ENCODE results near the gene NLRP8. TPM values are rescaled to one million over a fixed set of nuclear protein-coding genes. Genes with fewer than 3 reads are reported as not detected.

NLRP8 gene
- not detected in 2 replicates for total RNA-seq

DNA sequence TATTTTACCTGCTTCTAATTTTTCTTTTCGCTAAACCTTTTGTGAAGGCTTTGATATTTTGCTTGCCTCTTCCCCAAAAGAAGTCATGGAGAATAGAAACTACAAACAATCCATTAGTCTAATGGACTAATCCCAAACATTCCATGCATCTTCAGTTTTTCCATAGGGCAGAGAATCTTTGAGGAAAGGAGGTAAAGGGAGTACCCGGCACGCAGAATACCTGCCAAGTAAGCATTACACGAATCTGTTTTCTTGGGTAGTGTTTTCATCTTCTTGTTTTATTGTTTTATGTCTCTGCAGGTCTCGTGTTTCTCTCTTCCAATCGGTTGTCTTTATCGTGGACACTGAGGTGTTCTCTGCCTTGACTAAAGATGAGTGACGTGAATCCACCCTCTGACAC is at the start of gene NLRP8:
Gene NLRP8 (plus strand): TSS at position 301 of the 400 bp plus-strand sequence.

DNA sequence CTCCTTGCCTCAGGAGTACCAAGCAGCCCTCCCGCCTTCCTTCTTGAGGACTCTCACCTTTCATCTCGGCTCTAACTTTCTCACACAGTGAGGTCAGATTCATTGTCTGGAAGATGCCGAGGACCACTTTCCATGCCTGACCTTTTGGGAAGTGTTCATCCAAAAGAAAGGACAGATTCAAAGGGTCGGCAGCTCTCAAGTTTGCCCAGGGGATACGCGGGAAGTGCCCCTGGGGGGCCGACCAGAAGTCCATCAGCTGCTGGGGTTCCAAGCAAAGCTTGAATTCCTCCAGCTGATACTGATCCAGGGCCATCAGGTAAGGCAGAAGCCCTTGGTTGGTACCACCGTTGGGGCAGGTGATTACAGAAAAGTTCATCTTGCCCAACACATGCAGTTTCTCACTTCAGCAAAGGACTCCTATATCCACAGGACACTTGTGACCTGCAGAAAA is 15.7 kb upstream of the NLRP8 start, which contains the start of gene NLRP13:
Gene NLRP13 (minus strand): TSS at position 401 of the 451 bp plus-strand sequence. CDS start 25 bp downstream, at position 376.

GRCh38 chr19:55986487-55986886 is 38.9 kb downstream of the NLRP8 start, which contains the start of gene NLRP5:
Gene NLRP5, plus strand, starts transcription at chr19:55986775.

Other genes starting within 250 kb of the NLRP8 start
- not detected in 2 replicates for gene NLRP9, start 209.4 kb upstream of the NLRP8 start, total RNA-seq
- not detected in 2 replicates for gene RFPL4A, start 188.7 kb upstream of the NLRP8 start, total RNA-seq
- not detected in 2 replicates for gene RFPL4AL1, start 178.7 kb upstream of the NLRP8 start, total RNA-seq
- gene NLRP11, start 115.8 kb upstream of the NLRP8 start, total RNA-seq, result not detected in 2 replicates
- not detected in 2 replicates for gene NLRP4, start 111.3 kb upstream of the NLRP8 start, total RNA-seq
- not detected in 2 replicates for gene NLRP13, start 15.5 kb upstream of the NLRP8 start, total RNA-seq
- not detected in 2 replicates for gene NLRP5, start 38.9 kb downstream of the NLRP8 start, total RNA-seq
- 26.7 and 32.0 TPM in 2 replicates for gene ZNF787, start 173.5 kb downstream of the NLRP8 start, total RNA-seq
- 15.7 and 17.8 TPM in 2 replicates for gene ZNF444, start 193.5 kb downstream of the NLRP8 start, total RNA-seq
- not detected in 2 replicates for gene GALP, start 228.2 kb downstream of the NLRP8 start, total RNA-seq
- gene ZSCAN5B, start 250.0 kb downstream of the NLRP8 start, total RNA-seq, result 0.11 TPM in 1 of 2 replicates, not detected in the other

Data from placental epithelial cell (primary cell).